Measurements from ENCODE around the gene MAZ. TPM values are rescaled to one million over a fixed set of nuclear protein-coding genes. Genes with fewer than 3 reads are reported as not detected.

Gene MAZ
- total and polyA plus RNA-seq, 4 donors = 139 to 532 (median 359) TPM

DNA sequence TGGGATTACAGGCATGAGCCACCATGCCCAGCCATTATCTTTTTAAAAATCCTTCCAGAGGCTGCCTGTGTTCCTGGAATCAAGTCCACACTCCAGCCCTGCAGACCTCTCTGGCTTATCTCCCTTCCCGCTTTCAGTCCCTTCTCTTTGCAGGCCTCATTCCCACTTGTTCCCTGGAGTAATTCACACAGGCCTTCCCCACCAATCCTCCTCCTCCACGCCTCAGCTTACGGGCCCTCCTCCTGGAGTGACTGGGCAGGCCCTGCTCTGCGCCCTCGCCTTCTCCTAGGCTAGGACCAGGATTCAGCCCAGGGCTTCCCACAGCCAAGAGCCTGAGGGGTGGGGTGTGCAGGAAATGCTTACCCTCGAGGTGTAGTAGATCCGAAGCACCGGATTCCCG lies 53.9 kb downstream of the MAZ start:
- peaks cover 29% of the 10 kb centered on the region for H3K4me1 ChIP-seq (ENCODE audit: control insufficient read depth, insufficient read depth, low read length)
- H3K9me3 ChIP-seq (ENCODE audit: control insufficient read depth, insufficient read depth, low read length) = no peaks in the 10 kb centered on the region
- peaks cover 37% of the 10 kb centered on the region for H3K36me3 ChIP-seq (ENCODE audit: control insufficient read depth, insufficient read depth, low read length)
- H3K27ac ChIP-seq (ENCODE audit: low read depth, low read length) = no peak overlapping the region
- no peaks in the 10 kb centered on the region for H3K27me3 ChIP-seq (ENCODE audit: control insufficient read depth, insufficient read depth, low read length)
- no peak for DNase-seq (ENCODE audit: low read depth in 4 of 6, low spot score in 6 of 6)
- WGBS (ENCODE audit: insufficient coverage) = 93% methylated on average over 8 of the region's 9 CpGs
- H3K4me3 ChIP-seq (ENCODE audit: low read depth, low read length) = no peak overlapping the region

Small RNAs within 50 kb of the gene (small RNA-seq; reads per million reads assigned to genes)
- gene AC009133.6 (ENCODE audit: low replicate concordance) = not detected
- gene AC120114.4 (ENCODE audit: low replicate concordance) = not detected

Other genes with a start within 250 kb of the MAZ start
- 1 to 10 TPM in 1 of 2 donors, under 1 TPM in 1; 0.88 to 3.3 TPM for gene SPN, start 143.3 kb upstream of the MAZ start, total RNA-seq
- gene SPN, start 143.3 kb upstream of the MAZ start, polyA plus RNA-seq (ENCODE audit: insufficient read length in 2 of 2) = under 1 TPM; 0.79 to 0.96 TPM
- gene QPRT, start 127.3 kb upstream of the MAZ start, total RNA-seq = 10 to 100 TPM; 15.8 to 52.0 TPM
- gene QPRT, start 127.3 kb upstream of the MAZ start, polyA plus RNA-seq (ENCODE audit: insufficient read length in 2 of 2) = 10 to 100 TPM; 39.3 to 40.3 TPM
- 1 to 10 TPM in 1 of 2 donors, under 1 TPM in 1; 0.39 to 1.1 TPM for gene C16orf54, start 60.5 kb upstream of the MAZ start, total RNA-seq
- under 1 TPM; 0.20 to 0.29 TPM for gene C16orf54, start 60.5 kb upstream of the MAZ start, polyA plus RNA-seq (ENCODE audit: insufficient read length in 2 of 2)
- gene ZG16, start 28.3 kb upstream of the MAZ start, total RNA-seq = not detected
- gene ZG16, start 28.3 kb upstream of the MAZ start, polyA plus RNA-seq (ENCODE audit: insufficient read length in 2 of 2) = under 1 TPM in 1 of 2 donors, not detected in 1; 0.05 TPM
- gene KIF22, start 15.8 kb upstream of the MAZ start, total RNA-seq = 10 to 100 TPM; 30.2 to 44.0 TPM
- 10 to 100 TPM; 55.0 to 56.4 TPM for gene KIF22, start 15.8 kb upstream of the MAZ start, polyA plus RNA-seq (ENCODE audit: insufficient read length in 2 of 2)
- gene PRRT2, start 5.7 kb downstream of the MAZ start, total RNA-seq = 10 to 100 TPM; 24.4 to 25.6 TPM
- gene PRRT2, start 5.7 kb downstream of the MAZ start, polyA plus RNA-seq (ENCODE audit: insufficient read length in 2 of 2) = 100 to 1,000 TPM; 226 to 244 TPM
- 10 to 100 TPM in 1 of 2 donors, 1 to 10 TPM in 1; 8.2 to 48.5 TPM for gene PAGR1, start 9.6 kb downstream of the MAZ start, total RNA-seq
- gene PAGR1, start 9.6 kb downstream of the MAZ start, polyA plus RNA-seq (ENCODE audit: insufficient read length in 2 of 2) = 10 to 100 TPM; 53.5 to 65.5 TPM
- 10 to 100 TPM; 20.3 to 35.8 TPM for gene MVP, start 13.9 kb downstream of the MAZ start, total RNA-seq
- gene MVP, start 13.9 kb downstream of the MAZ start, polyA plus RNA-seq (ENCODE audit: insufficient read length in 2 of 2) = 10 to 100 TPM; 11.8 to 14.9 TPM
- gene CDIPT, start 56.7 kb downstream of the MAZ start, total RNA-seq = 10 to 100 TPM; 51.3 to 78.6 TPM
- gene CDIPT, start 56.7 kb downstream of the MAZ start, polyA plus RNA-seq (ENCODE audit: insufficient read length in 2 of 2) = 100 to 1,000 TPM; 103 to 121 TPM
- gene SEZ6L2, start 93.0 kb downstream of the MAZ start, total RNA-seq = 10 to 100 TPM; 32.7 to 66.3 TPM
- gene SEZ6L2, start 93.0 kb downstream of the MAZ start, polyA plus RNA-seq (ENCODE audit: insufficient read length in 2 of 2) = 100 to 1,000 TPM; 138 to 155 TPM
- gene ASPHD1, start 94.0 kb downstream of the MAZ start, total RNA-seq = 10 to 100 TPM in 1 of 2 donors, 1 to 10 TPM in 1; 4.2 to 15.1 TPM
- 10 to 100 TPM; 49.8 to 52.7 TPM for gene ASPHD1, start 94.0 kb downstream of the MAZ start, polyA plus RNA-seq (ENCODE audit: insufficient read length in 2 of 2)
- 10 to 100 TPM; 11.0 to 15.4 TPM for gene KCTD13, start 119.7 kb downstream of the MAZ start, total RNA-seq
- gene KCTD13, start 119.7 kb downstream of the MAZ start, polyA plus RNA-seq (ENCODE audit: insufficient read length in 2 of 2) = 10 to 100 TPM; 64.2 to 79.2 TPM
- gene TMEM219, start 155.6 kb downstream of the MAZ start, total RNA-seq = 10 to 100 TPM; 32.5 to 83.1 TPM
- 10 to 100 TPM; 83.5 to 91.4 TPM for gene TMEM219, start 155.6 kb downstream of the MAZ start, polyA plus RNA-seq (ENCODE audit: insufficient read length in 2 of 2)
- gene TAOK2, start 167.3 kb downstream of the MAZ start, total RNA-seq = 10 to 100 TPM; 42.2 to 52.3 TPM
- gene TAOK2, start 167.3 kb downstream of the MAZ start, polyA plus RNA-seq (ENCODE audit: insufficient read length in 2 of 2) = 10 to 100 TPM; 80.6 to 87.1 TPM
- 10 to 100 TPM; 12.2 to 13.7 TPM for gene HIRIP3, start 189.1 kb downstream of the MAZ start, total RNA-seq
- gene HIRIP3, start 189.1 kb downstream of the MAZ start, polyA plus RNA-seq (ENCODE audit: insufficient read length in 2 of 2) = 10 to 100 TPM; 26.2 to 28.8 TPM
- gene INO80E, start 189.7 kb downstream of the MAZ start, total RNA-seq = 10 to 100 TPM; 24.9 to 50.6 TPM
- gene INO80E, start 189.7 kb downstream of the MAZ start, polyA plus RNA-seq (ENCODE audit: insufficient read length in 2 of 2) = 10 to 100 TPM; 66.4 to 70.9 TPM
- 10 to 100 TPM in 1 of 2 donors, 1 to 10 TPM in 1; 7.6 to 14.8 TPM for gene DOC2A, start 204.5 kb downstream of the MAZ start, total RNA-seq
- gene DOC2A, start 204.5 kb downstream of the MAZ start, polyA plus RNA-seq (ENCODE audit: insufficient read length in 2 of 2) = 10 to 100 TPM; 60.4 to 61.6 TPM
- not detected for gene C16orf92, start 216.7 kb downstream of the MAZ start, total RNA-seq
- gene C16orf92, start 216.7 kb downstream of the MAZ start, polyA plus RNA-seq (ENCODE audit: insufficient read length in 2 of 2) = 1 to 10 TPM in 1 of 2 donors, under 1 TPM in 1; 0.76 to 2.0 TPM
- 10 to 100 TPM; 10.2 to 19.2 TPM for gene TLCD3B, start 224.7 kb downstream of the MAZ start, total RNA-seq
- 100 to 1,000 TPM; 119 to 136 TPM for gene TLCD3B, start 224.7 kb downstream of the MAZ start, polyA plus RNA-seq (ENCODE audit: insufficient read length in 2 of 2)